GM19240 (cell line): ENCODE results near the gene ZBTB46.

Experiments
- DNase-seq: peaks from one replicate; pipeline ENCODE4 v3.0.0; 2011; ENCODE audit warnings: low spot score; ENCODE audit not compliant: insufficient read length

Gene ZBTB46

DNA sequence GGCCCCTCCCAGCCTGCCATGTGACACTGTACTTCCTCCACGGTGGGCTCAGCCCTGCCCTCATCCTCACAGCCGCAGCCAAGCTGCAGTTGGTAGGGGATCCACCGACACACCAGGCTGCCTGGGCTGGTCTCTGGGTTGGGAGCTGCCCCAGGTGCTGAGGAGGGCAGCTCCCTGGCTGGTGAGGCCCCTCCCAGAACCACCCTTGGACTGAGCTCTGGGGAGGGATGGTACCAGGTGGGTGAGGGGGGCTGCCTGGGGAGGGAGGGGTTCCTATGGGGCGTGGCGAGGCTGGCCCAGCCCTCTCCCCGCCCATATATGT is 134.8 kb downstream of the ZBTB46 start:
- peak; percentile 4 for DNase-seq

DNA sequence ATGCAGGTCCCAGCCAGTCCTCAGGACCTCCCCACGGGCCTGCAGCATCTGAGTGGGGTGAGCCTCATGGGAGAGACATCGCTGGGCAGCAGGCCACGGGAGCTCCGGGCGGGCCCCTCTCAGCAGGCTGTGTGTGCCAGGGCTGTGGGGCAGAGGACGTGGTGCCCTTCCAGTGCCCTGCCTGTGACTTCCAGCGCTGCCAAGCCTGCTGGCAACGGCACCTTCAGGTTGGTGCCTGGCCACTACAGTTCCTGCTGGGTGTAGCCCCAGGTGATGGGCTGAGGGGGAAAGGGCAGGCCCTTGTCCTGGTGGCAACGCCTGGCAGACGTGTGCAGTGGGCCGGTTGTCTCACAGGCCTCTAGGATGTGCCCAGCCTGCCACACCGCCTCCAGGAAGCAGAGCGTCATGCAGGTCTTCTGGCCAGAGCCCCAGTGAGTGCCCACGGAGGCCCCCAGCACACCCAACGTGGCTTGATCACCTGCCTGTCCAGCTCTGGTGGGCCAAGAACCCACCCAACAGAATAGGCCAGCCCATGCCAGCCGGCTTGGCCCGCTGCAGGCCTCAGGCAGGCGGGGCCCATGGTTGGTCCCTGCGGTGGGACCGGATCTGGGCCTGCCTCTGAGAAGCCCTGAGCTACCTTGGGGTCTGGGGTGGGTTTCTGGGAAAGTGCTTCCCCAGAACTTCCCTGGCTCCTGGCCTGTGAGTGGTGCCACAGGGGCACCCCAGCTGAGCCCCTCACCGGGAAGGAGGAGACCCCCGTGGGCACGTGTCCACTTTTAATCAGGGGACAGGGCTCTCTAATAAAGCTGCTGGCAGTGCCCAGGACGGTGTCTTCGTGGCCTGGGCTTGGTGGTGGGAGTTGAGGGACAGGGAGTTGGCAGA is 135.4 kb downstream of the ZBTB46 start:
- peak; percentile 3 for DNase-seq

- DNase-seq = no peak
These were observed 136.3 kb downstream of the ZBTB46 start for GRCh38 chr20:63694584-63695423.

- no peak for DNase-seq
These were observed 137.1 kb downstream of the ZBTB46 start for GRCh38 chr20:63693733-63694583.
